ENCODE measurements around the gene JAZF1. TPM values are rescaled to one million over a fixed set of nuclear protein-coding genes. Genes with fewer than 3 reads are reported as not detected.

The JAZF1 gene
- total and polyA plus RNA-seq, 9 of the 15 experiments (the other 6 are each of a cell fraction or from before 2014, with no cell fraction given): 0.04 to 0.64 (median 0.11) TPM; not detected in 3

DNA sequence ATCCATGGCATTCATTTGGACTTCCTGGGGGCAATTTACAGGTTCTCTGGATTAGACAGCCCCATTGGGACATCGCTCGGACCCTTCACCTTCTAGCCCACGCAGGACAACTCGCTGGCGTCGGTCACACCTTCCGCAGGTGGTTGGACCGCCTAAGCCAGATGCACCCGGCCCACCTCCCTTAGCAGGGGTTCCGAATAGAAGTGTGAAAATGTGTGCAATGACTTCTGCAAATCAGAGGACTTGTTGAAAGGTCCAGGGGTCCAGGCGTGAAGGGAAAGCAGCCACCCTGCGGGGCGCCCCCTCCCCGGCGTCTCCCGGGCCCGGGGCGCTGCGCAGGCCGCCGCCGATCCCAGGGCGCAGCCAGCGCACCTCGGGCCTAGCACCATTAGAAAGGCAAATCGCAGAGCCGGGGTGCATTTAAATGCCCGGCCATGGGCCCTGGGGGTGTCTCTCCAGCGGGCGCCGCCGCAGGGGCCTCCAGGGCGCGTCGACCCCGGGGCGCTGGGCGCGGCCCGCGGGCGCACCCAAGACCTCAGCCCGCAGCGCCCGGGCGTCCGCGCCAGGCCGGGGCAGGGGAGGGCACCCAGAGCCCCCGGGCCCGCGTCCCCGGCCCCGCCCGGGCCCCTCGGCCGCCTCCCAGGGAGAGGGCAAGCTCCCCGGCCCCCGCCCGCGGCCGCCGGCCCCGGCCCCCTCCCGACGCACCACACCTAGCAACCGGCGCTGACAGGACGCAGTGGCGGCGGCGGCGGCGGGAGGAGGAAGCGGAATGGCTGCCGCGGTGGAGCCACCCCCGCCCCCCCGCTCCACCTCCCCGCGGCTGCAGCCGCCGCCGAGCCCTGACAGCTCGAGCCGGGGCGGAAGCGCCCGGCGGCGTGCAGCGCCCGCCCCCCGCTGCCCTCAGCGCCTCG is 1.2 kb downstream of the JAZF1 start (continued):
- TF ChIP-seq, protein P1, sequence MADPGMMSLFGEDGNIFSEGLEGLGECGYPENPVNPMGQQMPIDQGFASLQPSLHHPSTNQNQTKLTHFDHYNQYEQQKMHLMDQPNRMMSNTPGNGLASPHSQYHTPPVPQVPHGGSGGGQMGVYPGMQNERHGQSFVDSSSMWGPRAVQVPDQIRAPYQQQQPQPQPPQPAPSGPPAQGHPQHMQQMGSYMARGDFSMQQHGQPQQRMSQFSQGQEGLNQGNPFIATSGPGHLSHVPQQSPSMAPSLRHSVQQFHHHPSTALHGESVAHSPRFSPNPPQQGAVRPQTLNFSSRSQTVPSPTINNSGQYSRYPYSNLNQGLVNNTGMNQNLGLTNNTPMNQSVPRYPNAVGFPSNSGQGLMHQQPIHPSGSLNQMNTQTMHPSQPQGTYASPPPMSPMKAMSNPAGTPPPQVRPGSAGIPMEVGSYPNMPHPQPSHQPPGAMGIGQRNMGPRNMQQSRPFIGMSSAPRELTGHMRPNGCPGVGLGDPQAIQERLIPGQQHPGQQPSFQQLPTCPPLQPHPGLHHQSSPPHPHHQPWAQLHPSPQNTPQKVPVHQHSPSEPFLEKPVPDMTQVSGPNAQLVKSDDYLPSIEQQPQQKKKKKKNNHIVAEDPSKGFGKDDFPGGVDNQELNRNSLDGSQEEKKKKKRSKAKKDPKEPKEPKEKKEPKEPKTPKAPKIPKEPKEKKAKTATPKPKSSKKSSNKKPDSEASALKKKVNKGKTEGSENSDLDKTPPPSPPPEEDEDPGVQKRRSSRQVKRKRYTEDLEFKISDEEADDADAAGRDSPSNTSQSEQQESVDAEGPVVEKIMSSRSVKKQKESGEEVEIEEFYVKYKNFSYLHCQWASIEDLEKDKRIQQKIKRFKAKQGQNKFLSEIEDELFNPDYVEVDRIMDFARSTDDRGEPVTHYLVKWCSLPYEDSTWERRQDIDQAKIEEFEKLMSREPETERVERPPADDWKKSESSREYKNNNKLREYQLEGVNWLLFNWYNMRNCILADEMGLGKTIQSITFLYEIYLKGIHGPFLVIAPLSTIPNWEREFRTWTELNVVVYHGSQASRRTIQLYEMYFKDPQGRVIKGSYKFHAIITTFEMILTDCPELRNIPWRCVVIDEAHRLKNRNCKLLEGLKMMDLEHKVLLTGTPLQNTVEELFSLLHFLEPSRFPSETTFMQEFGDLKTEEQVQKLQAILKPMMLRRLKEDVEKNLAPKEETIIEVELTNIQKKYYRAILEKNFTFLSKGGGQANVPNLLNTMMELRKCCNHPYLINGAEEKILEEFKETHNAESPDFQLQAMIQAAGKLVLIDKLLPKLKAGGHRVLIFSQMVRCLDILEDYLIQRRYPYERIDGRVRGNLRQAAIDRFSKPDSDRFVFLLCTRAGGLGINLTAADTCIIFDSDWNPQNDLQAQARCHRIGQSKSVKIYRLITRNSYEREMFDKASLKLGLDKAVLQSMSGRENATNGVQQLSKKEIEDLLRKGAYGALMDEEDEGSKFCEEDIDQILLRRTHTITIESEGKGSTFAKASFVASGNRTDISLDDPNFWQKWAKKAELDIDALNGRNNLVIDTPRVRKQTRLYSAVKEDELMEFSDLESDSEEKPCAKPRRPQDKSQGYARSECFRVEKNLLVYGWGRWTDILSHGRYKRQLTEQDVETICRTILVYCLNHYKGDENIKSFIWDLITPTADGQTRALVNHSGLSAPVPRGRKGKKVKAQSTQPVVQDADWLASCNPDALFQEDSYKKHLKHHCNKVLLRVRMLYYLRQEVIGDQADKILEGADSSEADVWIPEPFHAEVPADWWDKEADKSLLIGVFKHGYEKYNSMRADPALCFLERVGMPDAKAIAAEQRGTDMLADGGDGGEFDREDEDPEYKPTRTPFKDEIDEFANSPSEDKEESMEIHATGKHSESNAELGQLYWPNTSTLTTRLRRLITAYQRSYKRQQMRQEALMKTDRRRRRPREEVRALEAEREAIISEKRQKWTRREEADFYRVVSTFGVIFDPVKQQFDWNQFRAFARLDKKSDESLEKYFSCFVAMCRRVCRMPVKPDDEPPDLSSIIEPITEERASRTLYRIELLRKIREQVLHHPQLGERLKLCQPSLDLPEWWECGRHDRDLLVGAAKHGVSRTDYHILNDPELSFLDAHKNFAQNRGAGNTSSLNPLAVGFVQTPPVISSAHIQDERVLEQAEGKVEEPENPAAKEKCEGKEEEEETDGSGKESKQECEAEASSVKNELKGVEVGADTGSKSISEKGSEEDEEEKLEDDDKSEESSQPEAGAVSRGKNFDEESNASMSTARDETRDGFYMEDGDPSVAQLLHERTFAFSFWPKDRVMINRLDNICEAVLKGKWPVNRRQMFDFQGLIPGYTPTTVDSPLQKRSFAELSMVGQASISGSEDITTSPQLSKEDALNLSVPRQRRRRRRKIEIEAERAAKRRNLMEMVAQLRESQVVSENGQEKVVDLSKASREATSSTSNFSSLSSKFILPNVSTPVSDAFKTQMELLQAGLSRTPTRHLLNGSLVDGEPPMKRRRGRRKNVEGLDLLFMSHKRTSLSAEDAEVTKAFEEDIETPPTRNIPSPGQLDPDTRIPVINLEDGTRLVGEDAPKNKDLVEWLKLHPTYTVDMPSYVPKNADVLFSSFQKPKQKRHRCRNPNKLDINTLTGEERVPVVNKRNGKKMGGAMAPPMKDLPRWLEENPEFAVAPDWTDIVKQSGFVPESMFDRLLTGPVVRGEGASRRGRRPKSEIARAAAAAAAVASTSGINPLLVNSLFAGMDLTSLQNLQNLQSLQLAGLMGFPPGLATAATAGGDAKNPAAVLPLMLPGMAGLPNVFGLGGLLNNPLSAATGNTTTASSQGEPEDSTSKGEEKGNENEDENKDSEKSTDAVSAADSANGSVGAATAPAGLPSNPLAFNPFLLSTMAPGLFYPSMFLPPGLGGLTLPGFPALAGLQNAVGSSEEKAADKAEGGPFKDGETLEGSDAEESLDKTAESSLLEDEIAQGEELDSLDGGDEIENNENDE (IDR thresholded peaks at IDR 0.05; ENCODE audit: low read depth, low read length): no peak
- TF ChIP-seq MEF2A (IDR thresholded peaks at IDR 0.05; ENCODE audit: control insufficient read depth, low read depth, low read length) (no peak), ZNF143 (CRISPR knock-in tag; IDR thresholded peaks at IDR 0.05) (no peak), TGIF2 (CRISPR knock-in tag; IDR thresholded peaks at IDR 0.05) (no peak), FOXK1 (CRISPR knock-in tag; IDR thresholded peaks at IDR 0.05; ENCODE audit: borderline replicate concordance) (no peak), CREM (IDR thresholded peaks at IDR 0.05; ENCODE audit: low read depth) (peak; percentile 37; the same call in 1 of the 2 replicates), DMBX1 (CRISPR knock-in tag; IDR thresholded peaks at IDR 0.05; ENCODE audit: borderline replicate concordance) (no peak), MYC (IDR thresholded peaks at IDR 0.05; ENCODE audit: low read depth, low read length) (no peak), MYC (CRISPR knock-in tag; IDR thresholded peaks at IDR 0.05; ENCODE audit: borderline replicate concordance, low read depth) (no peak)
- TF ChIP-seq, protein P2, sequence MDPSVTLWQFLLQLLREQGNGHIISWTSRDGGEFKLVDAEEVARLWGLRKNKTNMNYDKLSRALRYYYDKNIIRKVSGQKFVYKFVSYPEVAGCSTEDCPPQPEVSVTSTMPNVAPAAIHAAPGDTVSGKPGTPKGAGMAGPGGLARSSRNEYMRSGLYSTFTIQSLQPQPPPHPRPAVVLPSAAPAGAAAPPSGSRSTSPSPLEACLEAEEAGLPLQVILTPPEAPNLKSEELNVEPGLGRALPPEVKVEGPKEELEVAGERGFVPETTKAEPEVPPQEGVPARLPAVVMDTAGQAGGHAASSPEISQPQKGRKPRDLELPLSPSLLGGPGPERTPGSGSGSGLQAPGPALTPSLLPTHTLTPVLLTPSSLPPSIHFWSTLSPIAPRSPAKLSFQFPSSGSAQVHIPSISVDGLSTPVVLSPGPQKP (CRISPR knock-in tag; IDR thresholded peaks at IDR 0.05): no peak
- TF ChIP-seq, protein P3, sequence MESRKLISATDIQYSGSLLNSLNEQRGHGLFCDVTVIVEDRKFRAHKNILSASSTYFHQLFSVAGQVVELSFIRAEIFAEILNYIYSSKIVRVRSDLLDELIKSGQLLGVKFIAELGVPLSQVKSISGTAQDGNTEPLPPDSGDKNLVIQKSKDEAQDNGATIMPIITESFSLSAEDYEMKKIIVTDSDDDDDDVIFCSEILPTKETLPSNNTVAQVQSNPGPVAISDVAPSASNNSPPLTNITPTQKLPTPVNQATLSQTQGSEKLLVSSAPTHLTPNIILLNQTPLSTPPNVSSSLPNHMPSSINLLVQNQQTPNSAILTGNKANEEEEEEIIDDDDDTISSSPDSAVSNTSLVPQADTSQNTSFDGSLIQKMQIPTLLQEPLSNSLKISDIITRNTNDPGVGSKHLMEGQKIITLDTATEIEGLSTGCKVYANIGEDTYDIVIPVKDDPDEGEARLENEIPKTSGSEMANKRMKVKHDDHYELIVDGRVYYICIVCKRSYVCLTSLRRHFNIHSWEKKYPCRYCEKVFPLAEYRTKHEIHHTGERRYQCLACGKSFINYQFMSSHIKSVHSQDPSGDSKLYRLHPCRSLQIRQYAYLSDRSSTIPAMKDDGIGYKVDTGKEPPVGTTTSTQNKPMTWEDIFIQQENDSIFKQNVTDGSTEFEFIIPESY (CRISPR knock-in tag; IDR thresholded peaks at IDR 0.05): peak; percentile 63; the same call in 1 of the 2 replicates

All from K562 (cell line).